GM18507 (cell line): ENCODE data around the gene GABRD.

ENCODE experiments used
- DNase-seq: peaks from one replicate; pipeline ENCODE4 v3.0.0; 2011; ENCODE audit warnings: low read depth; ENCODE audit not compliant: insufficient read length; ENCODE audit errors: extremely low spot score
- FAIRE-seq: peaks from 2 replicates; lab custom pipeline; 2011; peaks lifted over from hg19 to GRCh38; lab: Jason Lieb, UNC

Gene GABRD

DNA sequence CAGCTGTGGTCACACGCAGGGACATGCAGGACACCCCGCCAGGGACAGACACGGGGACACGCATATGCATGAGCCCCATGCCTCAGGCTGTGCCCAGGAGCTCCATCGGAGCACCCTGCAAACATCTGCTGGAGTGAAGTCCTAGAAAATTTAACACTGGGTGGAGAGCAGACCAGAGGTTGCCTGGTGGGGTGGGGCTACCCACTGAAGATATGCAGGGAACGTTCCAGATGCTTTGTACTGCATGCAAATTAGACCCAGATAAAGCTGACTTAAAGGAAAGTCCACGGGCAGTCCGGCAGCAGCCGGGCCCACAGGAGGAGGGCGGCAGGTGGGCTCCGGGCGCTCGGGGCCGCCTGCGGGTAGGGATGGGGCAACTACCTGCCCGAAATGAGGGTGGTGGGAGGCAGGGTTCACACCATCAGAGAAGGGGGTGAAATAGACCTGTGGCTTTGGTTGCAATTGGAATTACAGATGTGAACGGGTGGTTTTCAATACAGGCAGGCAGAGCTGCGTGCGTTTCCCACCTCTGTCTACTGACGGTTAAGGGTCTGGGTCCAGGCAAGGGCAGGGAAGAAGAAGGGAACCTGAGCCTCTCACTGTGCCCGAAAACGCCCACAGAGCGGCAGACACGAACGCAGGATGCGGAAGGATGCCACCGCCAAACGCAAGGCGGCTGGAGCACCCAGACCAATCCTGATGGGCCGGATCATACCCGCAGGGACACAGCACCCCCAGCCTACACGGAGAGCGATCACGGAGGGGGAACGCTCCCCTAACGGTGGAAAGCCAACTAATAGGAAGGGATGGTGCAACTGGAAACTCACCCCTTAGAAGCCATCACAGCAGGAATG is 36.5 kb upstream of the GABRD start:
- FAIRE-seq = no peak
- DNase-seq = no peak

DNA sequence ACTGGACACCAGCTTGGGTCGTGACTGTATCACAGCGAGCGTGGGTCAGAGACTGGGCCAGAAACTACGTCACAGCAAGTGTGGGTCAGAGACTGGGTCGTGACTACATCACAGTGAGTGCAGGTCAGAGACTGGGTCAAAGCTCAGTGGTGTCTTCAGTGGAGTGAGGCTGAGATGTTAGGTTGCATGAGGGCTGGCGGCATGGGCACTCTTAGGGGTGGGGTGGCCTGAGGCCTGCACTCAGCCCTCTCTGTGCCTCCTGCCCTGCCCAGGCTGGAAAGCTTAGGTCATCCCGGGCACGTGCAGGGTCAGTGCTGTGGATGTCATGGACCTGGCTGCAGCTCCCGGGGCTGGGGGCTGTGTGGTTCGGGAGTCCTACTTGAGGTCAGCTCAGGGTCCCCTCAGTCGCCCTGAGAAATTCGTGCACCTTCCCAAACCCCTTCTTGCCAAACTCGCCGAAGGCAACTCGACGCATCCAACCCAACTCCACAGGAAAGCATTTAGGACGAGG is 34.5 kb upstream of the GABRD start:
- FAIRE-seq (no peak), DNase-seq (no peak)

DNA sequence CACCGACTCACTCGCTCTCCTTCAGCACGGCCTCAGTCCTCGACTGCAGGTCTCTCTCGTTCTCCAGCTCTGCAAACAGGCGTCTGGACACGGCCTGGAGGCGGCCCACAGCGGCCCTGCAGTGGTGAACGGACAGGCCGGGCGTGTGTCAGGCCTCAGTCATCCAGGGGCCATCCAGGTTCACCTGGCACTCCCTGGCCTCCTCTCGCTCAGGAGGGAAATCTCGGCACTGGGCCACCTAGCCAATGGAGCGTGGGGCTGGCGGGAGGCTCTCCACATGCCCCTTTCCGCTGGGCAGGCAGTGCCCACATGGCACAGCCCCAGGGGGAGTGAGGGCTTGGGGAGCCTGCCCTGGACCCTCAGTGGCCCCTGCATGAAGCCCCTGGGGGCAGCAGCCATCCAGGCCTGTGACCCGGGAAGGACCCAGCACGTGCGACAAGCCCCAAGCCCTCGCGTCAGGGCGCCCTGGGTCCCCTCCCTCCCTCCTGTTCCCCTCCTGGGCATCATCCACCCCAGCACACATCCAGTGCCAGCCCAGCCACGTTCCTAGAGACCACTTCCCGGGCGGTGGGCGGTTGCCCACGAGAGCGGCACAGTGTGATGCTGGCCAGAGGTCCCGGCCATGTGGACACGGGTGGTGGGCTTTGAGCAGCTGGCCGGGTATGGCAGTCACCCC is 33.6 kb upstream of the GABRD start:
- DNase-seq = no peak
- no peak for FAIRE-seq

- DNase-seq (no peak), FAIRE-seq (no peak)
Measured at GRCh38 chr1:1986451-1987141, 32.5 kb upstream of the GABRD start.

DNA sequence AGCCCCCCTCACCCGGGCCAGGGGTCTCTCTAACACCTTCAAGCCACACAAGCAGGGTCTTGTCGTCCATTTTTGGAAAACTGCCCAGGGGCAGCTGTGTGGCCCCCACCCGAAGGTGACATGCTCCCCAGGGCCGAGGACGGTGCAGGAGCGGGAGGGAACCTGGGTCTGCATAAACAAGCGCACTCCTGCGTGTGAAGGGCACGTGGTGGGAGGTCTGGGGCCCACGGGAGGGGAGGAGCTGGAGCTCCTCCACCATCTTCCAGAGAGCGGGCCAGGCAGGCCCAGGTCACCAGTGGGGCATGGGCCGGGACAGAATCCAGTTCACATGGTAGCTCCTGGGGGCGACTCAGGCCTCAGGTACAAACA is 32.0 kb upstream of the GABRD start:
- no peak for FAIRE-seq

GRCh38 chr1:1988061-1988945 is 30.8 kb upstream of the GABRD start:
- no peak for FAIRE-seq

More for the DNA sequence above, 32.0 kb upstream of the GABRD start:
- no peak for DNase-seq

GRCh38 chr1:1989102-1989542 is 30.0 kb upstream of the GABRD start:
- FAIRE-seq (no peak), DNase-seq (no peak)

More at GRCh38 chr1:1988061-1988945, 30.8 kb upstream of the GABRD start:
- no peak for DNase-seq

DNA sequence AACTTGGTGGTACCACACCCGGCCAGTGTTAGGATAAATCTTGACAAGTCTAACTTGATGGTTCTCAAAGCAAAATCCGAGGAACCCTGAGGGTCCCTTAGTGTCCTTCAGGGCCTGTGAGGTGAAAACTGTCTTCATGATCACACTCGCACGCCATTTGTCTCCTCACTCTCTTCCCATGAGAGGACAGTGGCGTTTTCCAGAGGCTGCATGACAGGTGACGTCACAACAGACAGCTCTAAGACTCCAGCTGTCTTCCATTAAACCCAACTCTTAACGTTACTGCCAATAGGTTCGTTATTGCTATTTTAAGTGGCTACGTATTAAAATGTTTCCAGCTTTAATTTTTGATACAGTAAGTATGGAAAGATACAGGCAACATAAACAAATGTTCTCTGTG is 29.4 kb upstream of the GABRD start:
- no peak for FAIRE-seq
- no peak for DNase-seq

- no peak for FAIRE-seq
- no peak for DNase-seq
Measured at GRCh38 chr1:1990222-1990621, 28.9 kb upstream of the GABRD start.

DNA sequence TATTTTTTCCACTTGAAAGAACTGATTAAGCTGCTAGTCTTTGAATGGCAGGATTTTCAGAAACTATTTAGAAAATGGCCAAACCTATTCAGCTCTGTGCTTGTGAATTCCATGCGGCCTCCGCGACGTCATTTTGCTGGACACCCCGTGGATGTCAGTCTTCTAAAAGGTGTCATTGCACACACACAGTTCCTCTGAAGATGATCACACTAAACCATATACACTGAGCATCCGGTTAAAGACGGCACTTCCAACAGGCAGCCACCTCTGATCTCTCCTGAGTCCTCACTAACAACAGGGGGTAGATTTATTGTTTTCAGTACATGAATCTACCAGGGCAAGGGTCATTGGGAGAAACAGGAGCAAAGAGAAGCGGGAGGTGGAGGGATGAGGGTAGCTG is 24.6 kb upstream of the GABRD start:
- no peak for DNase-seq
- FAIRE-seq = no peak

- no peak for DNase-seq
- no peak for FAIRE-seq
Measured at GRCh38 chr1:1996207-1996651, 22.9 kb upstream of the GABRD start.

DNA sequence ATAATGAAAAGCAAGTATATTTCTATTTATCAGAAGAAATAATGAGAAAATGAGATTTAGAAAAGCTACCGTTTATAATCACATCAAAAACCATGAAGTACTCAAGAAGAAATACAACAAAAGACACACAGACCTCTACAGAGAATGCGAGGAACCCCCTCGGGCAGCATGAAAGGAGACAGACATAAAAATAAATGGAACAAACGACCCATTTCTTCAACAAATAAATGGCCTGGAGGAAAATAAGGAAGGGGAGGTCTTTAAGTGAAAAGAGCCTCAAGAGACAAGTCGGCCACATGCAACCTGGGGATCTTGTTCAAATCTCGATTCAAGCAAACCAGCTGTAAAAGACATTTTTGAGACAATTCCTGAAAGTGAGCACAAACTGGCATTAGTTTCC is 21.6 kb upstream of the GABRD start:
- FAIRE-seq = no peak
- no peak for DNase-seq

DNA sequence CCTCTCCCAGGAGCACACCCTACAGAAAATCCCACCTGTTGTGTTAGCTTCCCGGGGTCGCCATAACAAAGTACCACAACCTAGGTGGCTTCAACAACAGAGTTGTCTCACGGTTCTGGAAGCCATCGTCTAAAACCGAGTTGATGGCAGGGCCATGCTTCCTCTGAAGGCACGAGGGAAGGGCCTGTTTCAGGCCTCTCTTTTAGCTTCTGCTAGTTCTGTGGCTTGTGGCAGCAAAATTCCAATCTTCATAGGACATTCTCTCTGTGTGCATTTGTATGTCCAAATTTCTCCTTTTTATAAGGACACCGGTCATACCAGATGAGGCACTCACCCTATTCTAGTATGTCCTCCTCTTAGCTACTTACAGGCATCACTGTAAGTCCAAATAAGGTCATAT is 18.7 kb upstream of the GABRD start:
- FAIRE-seq = no peak
- DNase-seq = no peak

- no peak for FAIRE-seq
- no peak for DNase-seq
Measured at GRCh38 chr1:2000850-2001249, 18.3 kb upstream of the GABRD start.

- DNase-seq = no peak
- no peak for FAIRE-seq
Measured at GRCh38 chr1:2001773-2002411, 17.3 kb upstream of the GABRD start.

DNA sequence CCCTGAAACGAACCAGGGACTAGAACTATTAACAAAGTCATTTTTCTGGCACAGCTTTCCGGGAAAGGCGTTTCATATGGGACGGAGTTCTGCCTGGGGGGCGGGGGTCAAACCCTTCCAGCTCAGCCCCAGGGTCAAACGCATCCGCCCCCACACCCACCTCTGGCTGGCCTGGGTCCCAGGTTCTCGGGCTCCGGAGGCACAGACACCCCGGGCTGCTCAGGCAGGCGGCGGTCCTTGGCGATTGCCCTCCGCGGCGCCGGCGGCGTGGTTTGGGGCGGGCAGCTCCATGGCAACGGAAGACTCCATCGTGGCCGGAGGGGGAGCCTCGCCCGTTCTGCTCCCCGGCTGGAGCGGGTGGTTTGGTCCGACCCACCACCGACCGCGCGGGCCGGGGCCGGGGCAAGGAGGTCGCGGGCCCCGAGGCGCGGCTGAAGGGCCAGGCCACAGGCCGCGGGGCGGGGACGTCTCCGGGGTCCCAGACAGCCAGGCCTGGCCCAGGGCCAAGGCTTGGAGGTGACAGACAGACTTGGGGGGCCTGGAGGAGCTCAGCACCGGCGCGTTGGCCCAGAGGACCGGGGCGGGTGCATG is 15.5 kb upstream of the GABRD start, which contains the start of gene CFAP74:
Gene CFAP74, minus strand, starts transcription at position 246 of the 591 bp plus-strand sequence. CDS start 12,830 bp downstream, outside the sequence.
- FAIRE-seq (no peak), DNase-seq (no peak)

DNA sequence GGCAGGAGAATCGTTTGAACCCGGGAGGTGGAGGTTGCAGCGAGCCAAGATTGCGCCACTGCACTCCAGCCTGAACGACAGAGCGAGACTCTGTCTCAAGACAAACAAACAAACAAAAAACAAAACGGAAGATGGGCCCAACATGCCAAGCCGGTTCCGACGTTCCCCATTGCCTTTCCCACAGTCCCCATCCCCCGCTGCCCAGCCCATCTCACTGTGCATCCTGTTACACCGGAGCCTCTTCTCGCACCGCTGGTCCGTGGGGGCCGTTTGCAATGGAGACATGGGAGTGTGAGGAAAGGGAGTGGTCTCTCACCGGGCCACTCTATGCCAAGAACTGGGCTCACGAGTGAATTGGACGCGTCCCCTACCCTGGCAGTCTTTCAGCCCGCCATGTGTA is 14.3 kb upstream of the GABRD start:
- no peak for DNase-seq
- FAIRE-seq = no peak
